ENCODE measurements around the gene RB1. TPM values are rescaled to one million over a fixed set of nuclear protein-coding genes. Genes with fewer than 3 reads are reported as not detected.

RB1 gene
- total and polyA plus RNA-seq, 2 donors (not counting 1 experiment from before 2014, with no cell fraction given) = 24.0 to 70.4 TPM

DNA sequence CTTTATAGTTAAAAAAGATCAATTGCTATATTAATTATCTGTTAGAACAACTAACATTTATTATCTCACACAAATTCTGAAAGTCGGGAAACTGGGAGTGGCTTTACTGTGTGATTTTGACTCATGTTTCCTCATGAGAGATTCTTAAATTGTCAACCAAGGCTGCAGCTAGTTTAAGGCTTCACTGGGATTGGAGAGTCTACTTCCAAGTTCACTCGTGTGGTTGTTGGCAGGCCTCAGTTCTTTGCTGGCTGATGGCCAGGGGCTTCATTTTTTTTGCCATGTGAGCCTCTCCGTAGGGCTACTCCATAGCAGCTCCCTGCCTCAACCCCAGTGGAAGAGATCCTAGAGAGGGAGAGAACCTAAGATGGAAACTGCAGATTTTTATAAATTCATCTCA is 133.8 kb downstream of the RB1 start:
- intact Hi-C loops (cut with micrococcal nuclease) = no loop called here
- POLR2A ChIA-PET = no interaction called here
- no peak overlapping the region for H3K4me2 ChIP-seq (replicated peaks; ENCODE audit: low read depth, low read length, poor library complexity, severe bottlenecking)
- no peaks in the 10 kb centered on the region for H3K27me3 ChIP-seq (replicated peaks in 1 of 4; ENCODE audit: control extremely low read depth in 1 of 4, control insufficient read depth in 3 of 4, insufficient read depth in 4 of 4, low read length in 3 of 4)
- H3K79me2 ChIP-seq (ENCODE audit: control insufficient read depth, insufficient read depth, low read length) = peaks cover 18% of the 10 kb centered on the region
- H3K9me3 Mint-ChIP-seq (ENCODE audit: insufficient read depth) = no peaks in the 10 kb centered on the region
- H3K9ac ChIP-seq (ENCODE audit: low read length) = no peak overlapping the region
- TF ChIP-seq, protein P1, sequence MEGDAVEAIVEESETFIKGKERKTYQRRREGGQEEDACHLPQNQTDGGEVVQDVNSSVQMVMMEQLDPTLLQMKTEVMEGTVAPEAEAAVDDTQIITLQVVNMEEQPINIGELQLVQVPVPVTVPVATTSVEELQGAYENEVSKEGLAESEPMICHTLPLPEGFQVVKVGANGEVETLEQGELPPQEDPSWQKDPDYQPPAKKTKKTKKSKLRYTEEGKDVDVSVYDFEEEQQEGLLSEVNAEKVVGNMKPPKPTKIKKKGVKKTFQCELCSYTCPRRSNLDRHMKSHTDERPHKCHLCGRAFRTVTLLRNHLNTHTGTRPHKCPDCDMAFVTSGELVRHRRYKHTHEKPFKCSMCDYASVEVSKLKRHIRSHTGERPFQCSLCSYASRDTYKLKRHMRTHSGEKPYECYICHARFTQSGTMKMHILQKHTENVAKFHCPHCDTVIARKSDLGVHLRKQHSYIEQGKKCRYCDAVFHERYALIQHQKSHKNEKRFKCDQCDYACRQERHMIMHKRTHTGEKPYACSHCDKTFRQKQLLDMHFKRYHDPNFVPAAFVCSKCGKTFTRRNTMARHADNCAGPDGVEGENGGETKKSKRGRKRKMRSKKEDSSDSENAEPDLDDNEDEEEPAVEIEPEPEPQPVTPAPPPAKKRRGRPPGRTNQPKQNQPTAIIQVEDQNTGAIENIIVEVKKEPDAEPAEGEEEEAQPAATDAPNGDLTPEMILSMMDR (IDR thresholded peaks at IDR 0.05) = no peak
- no peak for TF ChIP-seq EZH2 (IDR thresholded peaks at IDR 0.05; ENCODE audit: borderline replicate concordance, insufficient read depth, low read depth, low read length, poor library complexity, severe bottlenecking)
- H3K27me3 Mint-ChIP-seq = no peaks in the 10 kb centered on the region
- no peak overlapping the region for H3K27ac ChIP-seq (ENCODE audit: low read length in 2 of 2)
- H3K9me3 ChIP-seq (ENCODE audit: control extremely low read depth in 1 of 3, control insufficient read depth in 2 of 3, insufficient read depth in 1 of 3, low read length in 2 of 3) = no peaks in the 10 kb centered on the region
- no peak overlapping the region for H2AFZ ChIP-seq (ENCODE audit: insufficient read depth, low read depth, low read length, poor library complexity, severe bottlenecking)
- 100% methylated on average over 2 of the region's 3 CpGs for WGBS (ENCODE audit: insufficient coverage)
- H3K36me3 ChIP-seq (replicated peaks in 1 of 2; ENCODE audit: control extremely low read depth in 1 of 2, control insufficient read depth in 1 of 2, extremely low read depth in 1 of 2, insufficient read depth in 2 of 2, low read length in 1 of 2) = no peaks in the 10 kb centered on the region
- H3K4me1 Mint-ChIP-seq = peaks cover 23% of the 10 kb centered on the region
- CTCF ChIA-PET = no interaction called here
- H3K4me3 ChIP-seq (ENCODE audit: control extremely low read depth in 1 of 5, extremely low read depth in 1 of 5, insufficient read depth in 1 of 5, low read depth in 2 of 5, low read length in 4 of 5) = no peak overlapping the region
- H3K4me3 Mint-ChIP-seq = no peak overlapping the region
- ATAC-seq (ENCODE audit: low read depth) (no peak), DNase-seq (no peak)
- H3K27ac Mint-ChIP-seq = no peak overlapping the region
- H4K20me1 ChIP-seq (ENCODE audit: control insufficient read depth, insufficient read depth, low read length, poor library complexity, severe bottlenecking) = peaks cover 33% of the 10 kb centered on the region
- H3K4me1 ChIP-seq (ENCODE audit: control insufficient read depth in 2 of 2, insufficient read depth in 2 of 2, low read length in 2 of 2) = peaks cover 6 to 15% of the 10 kb centered on the region in 2 donors

DNA sequence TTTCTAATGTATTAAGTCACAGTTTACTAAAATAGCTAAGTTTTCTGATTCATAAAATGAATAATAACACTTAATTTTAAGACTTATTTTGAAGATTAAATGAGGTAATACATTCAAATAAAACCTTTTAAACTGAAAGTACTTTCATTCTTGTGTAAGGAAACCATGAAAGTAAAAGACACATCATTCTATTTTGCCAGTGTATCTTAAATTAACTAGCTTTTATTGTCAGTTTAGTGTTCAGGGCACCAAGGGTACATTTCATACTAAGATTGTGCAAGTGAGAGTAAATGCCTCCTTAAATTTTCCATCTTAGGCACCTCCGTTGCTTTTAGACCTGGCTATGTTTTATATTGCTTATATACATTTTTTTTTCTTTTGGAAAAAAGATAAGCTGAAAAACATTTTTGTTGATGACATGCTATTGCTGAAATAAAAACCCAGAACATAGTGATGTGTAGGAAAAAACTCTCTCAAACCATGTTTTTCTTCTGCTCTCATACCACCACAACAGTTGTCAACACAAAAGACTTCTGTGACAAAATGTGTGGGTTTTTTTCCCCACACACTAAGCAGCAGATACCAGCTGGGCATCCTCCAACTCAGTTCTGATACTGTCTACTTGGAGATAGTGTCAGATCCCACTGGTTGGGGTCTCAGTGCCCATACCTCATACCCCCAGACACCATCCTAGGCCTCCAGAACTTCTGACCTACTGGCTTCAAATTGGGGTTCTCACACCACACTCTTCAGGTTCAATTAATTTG is 140.1 kb downstream of the RB1 start:
- no peak for TF ChIP-seq EZH2 (IDR thresholded peaks at IDR 0.05; ENCODE audit: borderline replicate concordance, insufficient read depth, low read depth, low read length, poor library complexity, severe bottlenecking)
- TF ChIP-seq, protein P1 (IDR thresholded peaks at IDR 0.05) = no peak
- no CpG with 5 or more reads among the region's 1 CpG for WGBS (ENCODE audit: insufficient coverage)
- Histone ChIP-seq H3K79me2 (ENCODE audit: control insufficient read depth, insufficient read depth, low read length) (peaks cover 10% of the 10 kb centered on the region), H3K9me3 (ENCODE audit: control extremely low read depth in 1 of 3, control insufficient read depth in 2 of 3, insufficient read depth in 1 of 3, low read length in 2 of 3) (no peaks in the 10 kb centered on the region), H3K9ac (ENCODE audit: low read length) (no peak overlapping the region), H3K27me3 (replicated peaks in 1 of 4; ENCODE audit: control extremely low read depth in 1 of 4, control insufficient read depth in 3 of 4, insufficient read depth in 4 of 4, low read length in 3 of 4) (no peaks in the 10 kb centered on the region), H2AFZ (ENCODE audit: insufficient read depth, low read depth, low read length, poor library complexity, severe bottlenecking) (no peak overlapping the region), H3K27ac (ENCODE audit: low read length in 2 of 2) (no peak overlapping the region), H3K4me3 (ENCODE audit: control extremely low read depth in 1 of 5, extremely low read depth in 1 of 5, insufficient read depth in 1 of 5, low read depth in 2 of 5, low read length in 4 of 5) (no peak overlapping the region), H3K36me3 (replicated peaks in 1 of 2; ENCODE audit: control extremely low read depth in 1 of 2, control insufficient read depth in 1 of 2, extremely low read depth in 1 of 2, insufficient read depth in 2 of 2, low read length in 1 of 2) (peaks cover 3 to 16% of the 10 kb centered on the region in 2 experiments), H3K4me2 (replicated peaks; ENCODE audit: low read depth, low read length, poor library complexity, severe bottlenecking) (no peak overlapping the region), H4K20me1 (ENCODE audit: control insufficient read depth, insufficient read depth, low read length, poor library complexity, severe bottlenecking) (peaks cover 34% of the 10 kb centered on the region), H3K4me1 (ENCODE audit: control insufficient read depth in 2 of 2, insufficient read depth in 2 of 2, low read length in 2 of 2) (no peaks in the 10 kb centered on the region)
- ATAC-seq (ENCODE audit: low read depth) (no peak), DNase-seq (no peak)
- H3K4me3 Mint-ChIP-seq = no peak overlapping the region
- H3K27ac Mint-ChIP-seq = no peak overlapping the region
- H3K4me1 Mint-ChIP-seq = peaks cover 6% of the 10 kb centered on the region
- CTCF ChIA-PET = no interaction called here
- no peaks in the 10 kb centered on the region for H3K27me3 Mint-ChIP-seq
- POLR2A ChIA-PET = no interaction called here
- intact Hi-C loops (cut with micrococcal nuclease) = no loop called here
- no peaks in the 10 kb centered on the region for H3K9me3 Mint-ChIP-seq (ENCODE audit: insufficient read depth)

All from B cell (primary cell).